ENCODE measurements around the gene LZTFL1. TPM values are rescaled to one million over a fixed set of nuclear protein-coding genes. Genes with fewer than 3 reads are reported as not detected.

The LZTFL1 gene, protein sequence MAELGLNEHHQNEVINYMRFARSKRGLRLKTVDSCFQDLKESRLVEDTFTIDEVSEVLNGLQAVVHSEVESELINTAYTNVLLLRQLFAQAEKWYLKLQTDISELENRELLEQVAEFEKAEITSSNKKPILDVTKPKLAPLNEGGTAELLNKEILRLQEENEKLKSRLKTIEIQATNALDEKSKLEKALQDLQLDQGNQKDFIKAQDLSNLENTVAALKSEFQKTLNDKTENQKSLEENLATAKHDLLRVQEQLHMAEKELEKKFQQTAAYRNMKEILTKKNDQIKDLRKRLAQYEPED
- 7.7 and 9.6 TPM in 2 replicates for total RNA-seq

DNA sequence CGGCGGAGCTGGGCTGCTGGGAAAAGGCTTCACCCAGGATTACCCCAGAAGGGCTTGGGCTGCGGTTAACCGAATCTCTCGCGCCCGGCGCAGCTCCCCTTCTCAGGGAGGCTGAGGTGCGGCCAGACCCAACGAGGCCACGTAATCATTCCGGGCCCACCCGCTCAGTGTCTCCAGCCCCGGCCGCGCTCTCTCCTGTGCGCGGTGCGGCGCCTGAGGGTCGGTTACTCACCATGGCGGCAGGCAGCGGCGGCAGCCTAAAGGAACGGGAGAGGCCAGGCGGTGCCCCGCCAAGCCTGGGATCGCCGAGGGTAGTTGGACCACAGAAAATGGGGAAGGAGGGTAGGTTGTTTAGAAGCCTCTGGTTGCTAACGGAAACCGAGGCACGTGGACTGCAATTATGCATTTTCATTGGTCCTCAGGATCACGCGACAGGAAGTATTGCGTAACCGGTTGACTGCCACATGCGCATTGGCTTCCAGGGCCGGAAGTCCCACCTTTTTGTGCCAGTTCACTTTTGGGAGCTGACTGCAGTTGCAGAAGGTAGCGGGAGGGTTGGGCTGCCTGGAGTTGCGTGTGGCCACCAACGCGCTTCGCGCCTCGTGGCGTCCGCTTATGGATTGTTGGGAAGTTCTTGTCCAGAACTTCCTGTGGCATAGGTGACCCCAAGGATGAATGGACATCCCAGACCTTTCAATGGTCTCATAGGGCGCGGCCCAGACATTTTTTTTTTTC is at the start of gene LZTFL1:
Gene LZTFL1, minus strand, starts transcription at position 363 of the 735 bp plus-strand sequence. Its CDS starts 128 bp downstream, at position 235.

GRCh38 chr3:45885979-45886705 is 44.2 kb upstream of the LZTFL1 start, which contains the start of gene CCR9:
TSS of gene CCR9 (plus strand) at chr3:45886543. CDS start at chr3:45894934, 8,391 bp downstream.

GRCh38 chr3:45795882-45796765 is 45.8 kb downstream of the LZTFL1 start, which contains the start of gene SLC6A20:
TSS of gene SLC6A20 (minus strand) at chr3:45796536. CDS start at chr3:45796419, 117 bp downstream.

Other genes starting within 250 kb of the LZTFL1 start
- 6.0 and 8.7 TPM in 2 replicates for gene LIMD1, start 247.4 kb downstream of the LZTFL1 start, total RNA-seq
- gene SACM1L, start 152.7 kb downstream of the LZTFL1 start, total RNA-seq: 12.1 and 13.0 TPM in 2 replicates
- not detected in 2 replicates for gene SLC6A20, start 45.6 kb downstream of the LZTFL1 start, total RNA-seq
- gene CCR9, start 44.4 kb upstream of the LZTFL1 start, total RNA-seq: not detected in 2 replicates
- not detected in 2 replicates for gene CXCR6, start 101.3 kb upstream of the LZTFL1 start, total RNA-seq
- 6.4 and 8.2 TPM in 2 replicates for gene FYCO1, start 153.7 kb upstream of the LZTFL1 start, total RNA-seq
- not detected in 2 replicates for gene XCR1, start 185.4 kb upstream of the LZTFL1 start, total RNA-seq